Esophagus squamous epithelium (tissue), 4 donors: ENCODE measurements around the gene COX15.

Source experiments
- CTCF ChIP-seq, 6 experiments: fragments of 450-650 bp in 4 of 6; fragments of 200-600 bp in 2 of 6; sonication (generic) in 2 of 6; IDR thresholded peaks; one replicate each; pipeline ENCODE4 v1.5.1; 2016 to 2019; ENCODE audit warnings: antibody characterized with exemption in 6 of 6, mild to moderate bottlenecking in 4 of 6, moderate library complexity in 4 of 6
- POLR2A ChIP-seq, 4 donors: fragments of 450-650 bp; IDR thresholded peaks; one replicate each; pipeline ENCODE4 v1.6.1; 2017; ENCODE audit warnings: antibody characterized with exemption in 4 of 4, mild to moderate bottlenecking in 4 of 4, moderate library complexity in 3 of 4

- TF ChIP-seq CTCF (IDR thresholded peaks at IDR 0.05) = no peak
- TF ChIP-seq POLR2A (IDR thresholded peaks at IDR 0.05) = no peak
These were observed 46.2 kb upstream of the COX15 start for GRCh38 chr10:99777918-99778714.
